CD8-positive, alpha-beta memory T cell (primary cell): Measurements from ENCODE around the gene PLSCR5. TPM values are rescaled to one million over a fixed set of nuclear protein-coding genes. Genes with fewer than 3 reads are reported as not detected.

Experiments
- CTCF ChIA-PET: fragments of 350-600 bp; sonication (Branson Sonifier 250); formaldehyde crosslinking; loops from one replicate; lab custom pipeline; 2021; ENCODE audit warnings: antibody characterized with exemption; lab: Charles Lee
- POLR2A ChIA-PET: fragments of 350-600 bp; sonication (Branson Sonifier 250); formaldehyde crosslinking; loops from one replicate; lab custom pipeline; 2021; ENCODE audit warnings: antibody characterized with exemption; lab: Charles Lee
- DNase-seq, 5 donors: peaks; one replicate each; pipeline versions ENCODE4 v3.0.0 to v3.0.0-alpha.2; 2020 to 2022; ENCODE audit warnings: mixed read lengths in 1 of 5
- H3K27ac ChIP-seq: one replicate; pipeline ENCODE4 v1.7.0; 2013; ENCODE audit warnings: low read depth, mild to moderate bottlenecking, low read length, moderate library complexity
- H3K27me3 ChIP-seq: 2 replicates; pipeline ENCODE4 v1.7.0; 2013; ENCODE audit warnings: low read length, mild to moderate bottlenecking; ENCODE audit not compliant: insufficient read depth, poor library complexity, severe bottlenecking
- H3K36me3 ChIP-seq: 2 replicates; pipeline ENCODE4 v1.7.0; 2013; ENCODE audit warnings: mild to moderate bottlenecking, low read length, moderate library complexity; ENCODE audit not compliant: insufficient read depth
- H3K4me1 ChIP-seq: 2 replicates; pipeline ENCODE4 v1.7.0; 2013; ENCODE audit warnings: mild to moderate bottlenecking, low read length, moderate library complexity; ENCODE audit not compliant: insufficient read depth
- H3K4me3 ChIP-seq: 2 replicates; pipeline ENCODE4 v1.7.0; 2013; ENCODE audit warnings: mild to moderate bottlenecking, low read length
- H3K9me3 ChIP-seq: 2 replicates; pipeline ENCODE4 v1.7.0; 2013; ENCODE audit warnings: mild to moderate bottlenecking, low read length
- H3K27ac Mint-ChIP-seq, 8 donors: one replicate each; pipeline ENCODE4 v1.8.0; 2020 to 2021; ENCODE audit warnings: mixed read lengths in 8 of 8, mild to moderate bottlenecking in 6 of 8, inconsistent platforms in 3 of 8, moderate library complexity in 3 of 8
- H3K27me3 Mint-ChIP-seq, 2 donors: one replicate each; pipeline ENCODE4 v1.8.0; 2020 to 2021; ENCODE audit warnings: mixed read lengths in 2 of 2, mild to moderate bottlenecking in 1 of 2, moderate library complexity in 1 of 2
- H3K36me3 Mint-ChIP-seq, 3 donors: one replicate each; pipeline ENCODE4 v1.8.0; 2020 to 2021; ENCODE audit warnings: mixed read lengths in 3 of 3, inconsistent platforms in 1 of 3, mild to moderate bottlenecking in 1 of 3
- H3K4me1 Mint-ChIP-seq, 3 donors: one replicate each; pipeline ENCODE4 v1.8.0; 2020 to 2021; ENCODE audit warnings: mixed read lengths in 3 of 3, inconsistent platforms in 1 of 3, mild to moderate bottlenecking in 1 of 3
- H3K4me3 Mint-ChIP-seq, 7 donors: one replicate each; pipeline ENCODE4 v1.8.0; 2020 to 2021; ENCODE audit warnings: mixed read lengths in 7 of 7, mild to moderate bottlenecking in 6 of 7, moderate library complexity in 4 of 7, inconsistent platforms in 2 of 7
- H3K9me3 Mint-ChIP-seq, 5 donors: one replicate each; pipeline ENCODE4 v1.8.0; 2020 to 2022; ENCODE audit warnings: mixed read lengths in 5 of 5, mild to moderate bottlenecking in 3 of 5, moderate library complexity in 2 of 5, inconsistent platforms in 1 of 5
- polyA plus RNA-seq: library from polyadenylated mRNA; unstranded; fragments of 300-500 nt; fragmentation: Illumina TruSeq; gene quantifications from one replicate; pipeline ENCODE4 v1.2.3, GENCODE V29; 2021
- total RNA-seq, 2 experiments: library from RNA; stranded (reverse); gene quantifications; one replicate each; pipeline ENCODE4 v1.2.3, GENCODE V29; 2021

PLSCR5 gene
- total and polyA plus RNA-seq, 3 experiments from 2014 or later = not detected

DNA sequence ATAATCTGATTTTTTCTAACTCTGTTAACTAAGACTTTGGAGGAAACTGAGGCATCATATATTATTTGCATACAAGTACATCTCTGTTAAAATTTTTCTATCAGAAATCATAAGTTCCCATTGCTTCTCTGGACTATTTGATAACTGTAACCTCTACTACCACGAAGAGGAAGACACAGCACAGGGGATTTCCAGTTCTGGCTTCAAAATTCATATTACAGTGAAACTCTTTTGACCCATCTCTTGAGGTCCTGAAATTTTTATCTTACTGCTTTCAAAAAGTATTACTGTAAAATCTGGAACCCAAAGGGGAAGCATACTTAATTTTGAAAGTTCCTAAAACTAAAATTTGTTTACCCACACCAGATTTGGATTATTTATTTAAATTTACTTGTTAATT, 64.9 kb downstream of the PLSCR5 start:
- Histone ChIP-seq H3K4me3 (no peak overlapping the region), H3K9me3 (no peaks in the 10 kb centered on the region), H3K27me3 (no peaks in the 10 kb centered on the region), H3K27ac (no peak overlapping the region), H3K4me1 (peaks cover 37% of the 10 kb centered on the region), H3K36me3 (no peaks in the 10 kb centered on the region)
- H3K9me3 Mint-ChIP-seq = no peaks in the 10 kb centered on the region
- no peak for DNase-seq
- ChIA-PET POLR2A (no interaction called here), CTCF (no interaction called here)
- no peaks in the 10 kb centered on the region for H3K27me3 Mint-ChIP-seq
- peak overlapping the region in 3 of 7 donors; percentile 19 to 33 (median 23) for H3K4me3 Mint-ChIP-seq
- no peak overlapping the region for H3K27ac Mint-ChIP-seq
- peaks cover 62 to 65% (median 64%) of the 10 kb centered on the region in 3 donors for H3K4me1 Mint-ChIP-seq
- peaks cover 0 to 15% (median 3%) of the 10 kb centered on the region in 3 donors for H3K36me3 Mint-ChIP-seq

DNA sequence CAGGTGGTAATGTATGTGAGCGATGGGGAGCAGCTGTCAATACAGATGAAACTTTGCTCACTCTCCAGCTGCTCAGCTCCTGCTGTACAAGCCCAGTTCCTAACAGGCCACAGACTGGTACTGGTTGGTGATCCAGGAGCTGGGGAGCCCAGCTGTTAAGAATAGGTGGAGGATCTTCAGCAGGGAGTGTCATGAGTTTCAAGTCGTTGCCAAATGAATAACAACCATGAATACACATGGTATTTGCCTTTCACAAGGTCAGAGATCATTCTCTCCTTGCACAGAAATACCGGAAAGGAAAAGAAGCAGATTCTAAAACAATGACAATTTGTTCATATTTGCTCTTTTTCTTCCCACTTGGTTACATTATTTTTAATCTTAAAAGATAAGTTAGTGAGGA, 65.8 kb downstream of the PLSCR5 start:
- Mint-ChIP-seq H3K4me3 (peak overlapping the region in 1 of 7 donors; percentile 11), H3K9me3 (no peaks in the 10 kb centered on the region), H3K27me3 (no peaks in the 10 kb centered on the region), H3K27ac (no peak overlapping the region), H3K4me1 (peaks cover 65 to 71% (median 70%) of the 10 kb centered on the region in 3 donors), H3K36me3 (peaks cover 0 to 17% (median 7%) of the 10 kb centered on the region in 3 donors)
- H3K4me1 ChIP-seq = peaks cover 37% of the 10 kb centered on the region
- CTCF ChIA-PET = no interaction called here
- no peaks in the 10 kb centered on the region for H3K27me3 ChIP-seq
- H3K9me3 ChIP-seq = no peaks in the 10 kb centered on the region
- no peak overlapping the region for H3K27ac ChIP-seq
- POLR2A ChIA-PET = no interaction called here
- no peaks in the 10 kb centered on the region for H3K36me3 ChIP-seq
- no peak overlapping the region for H3K4me3 ChIP-seq
- no peak for DNase-seq

DNA sequence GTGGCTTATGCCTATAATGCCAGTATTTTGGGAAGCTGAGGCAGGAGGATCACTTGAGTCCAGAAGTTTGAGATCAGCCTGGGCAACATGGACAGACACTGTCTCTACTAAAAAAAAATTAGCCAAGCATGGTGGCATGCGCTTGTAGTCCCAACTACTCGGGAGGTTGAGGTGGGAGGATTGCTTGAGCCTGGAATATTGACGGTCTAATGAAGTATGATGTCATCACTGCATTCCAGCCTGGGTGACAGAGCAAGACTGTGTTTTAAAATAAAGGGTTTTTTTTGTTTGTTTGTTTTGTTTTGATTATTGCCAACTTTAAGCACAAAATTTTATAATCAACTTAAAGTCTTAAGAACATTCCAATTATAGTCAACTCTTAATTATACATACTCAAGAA, 67.5 kb downstream of the PLSCR5 start:
- Mint-ChIP-seq H3K27me3 (no peaks in the 10 kb centered on the region), H3K27ac (peak overlapping the region in 1 of 8 donors; percentile 83), H3K9me3 (no peaks in the 10 kb centered on the region), H3K4me1 (peaks cover 56 to 66% (median 64%) of the 10 kb centered on the region in 3 donors), H3K4me3 (no peak overlapping the region), H3K36me3 (peaks cover 0 to 24% (median 12%) of the 10 kb centered on the region in 3 donors)
- DNase-seq = no peak
- ChIA-PET POLR2A (no interaction called here), CTCF (no interaction called here)
- Histone ChIP-seq H3K27ac (no peak overlapping the region), H3K4me3 (no peak overlapping the region), H3K4me1 (peaks cover 28% of the 10 kb centered on the region), H3K36me3 (no peaks in the 10 kb centered on the region), H3K9me3 (no peaks in the 10 kb centered on the region), H3K27me3 (no peaks in the 10 kb centered on the region)

DNA sequence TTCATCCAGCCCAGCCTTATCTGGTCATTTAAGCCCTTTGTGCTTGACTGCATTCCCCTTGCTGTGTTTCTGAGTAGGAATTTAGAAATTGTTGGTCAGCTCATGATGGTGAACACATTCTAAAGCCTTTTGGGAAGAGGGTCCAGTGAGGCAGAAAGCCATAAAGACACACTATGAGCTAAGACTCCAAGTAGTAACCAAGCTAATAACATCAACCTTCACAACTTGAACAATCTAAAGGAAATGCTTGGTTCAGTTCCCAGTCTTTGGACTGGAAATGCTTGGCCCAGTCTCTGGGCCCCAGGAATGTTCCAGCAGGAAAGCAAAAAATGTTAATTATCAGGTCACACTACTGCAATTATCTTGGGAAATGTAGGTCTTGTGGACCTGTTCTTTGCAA, 68.5 kb downstream of the PLSCR5 start:
- H3K4me1 Mint-ChIP-seq = peaks cover 46 to 57% (median 55%) of the 10 kb centered on the region in 3 donors
- no peak for DNase-seq
- Histone ChIP-seq H3K4me1 (peaks cover 20% of the 10 kb centered on the region), H3K4me3 (no peak overlapping the region), H3K27me3 (no peaks in the 10 kb centered on the region), H3K9me3 (no peaks in the 10 kb centered on the region), H3K27ac (no peak overlapping the region), H3K36me3 (no peaks in the 10 kb centered on the region)
- peak overlapping the region in 1 of 8 donors; percentile 83 for H3K27ac Mint-ChIP-seq
- H3K36me3 Mint-ChIP-seq = peaks cover 0 to 31% (median 12%) of the 10 kb centered on the region in 3 donors
- ChIA-PET POLR2A (no interaction called here), CTCF (no interaction called here)
- H3K4me3 Mint-ChIP-seq = no peak overlapping the region
- H3K9me3 Mint-ChIP-seq = no peaks in the 10 kb centered on the region
- H3K27me3 Mint-ChIP-seq = no peaks in the 10 kb centered on the region

Other genes starting within 250 kb of the PLSCR5 start
- not detected for gene PLSCR2, start 135.8 kb downstream of the PLSCR5 start, total RNA-seq
- not detected for gene PLSCR2, start 135.8 kb downstream of the PLSCR5 start, polyA plus RNA-seq
- gene PLSCR1, start 60.7 kb downstream of the PLSCR5 start, total RNA-seq = 10 to 100 TPM; 19.1 to 24.1 TPM
- 40.8 TPM for gene PLSCR1, start 60.7 kb downstream of the PLSCR5 start, polyA plus RNA-seq